Body of pancreas (tissue), 4 donors: ENCODE data around the gene LRWD1. TPM values are rescaled to one million over a fixed set of nuclear protein-coding genes. Genes with fewer than 3 reads are reported as not detected.
A peak's percentile ranks its signal among the peaks of the same experiment; 100 is the strongest.
"Not testable (repeated sequence)": the region's sequence is repeated elsewhere in the genome, so short reads cannot be mapped to it uniquely, and the experiment has no call there.

Experiments
- ATAC-seq: fragments of 150-250 bp; one replicate; pipeline ENCODE4 v1.9.1; 2016
- DNase-seq, 4 donors: peaks; one replicate each; pipeline ENCODE4 v3.0.0-alpha.2; 2019
- H3K27ac ChIP-seq, 4 donors: fragments of 200-600 bp; sonication (generic); 1 replicate in 3 of 4; 2 replicates in 1 of 4; pipeline versions ENCODE4 v1.5.1 to v1.6.1; 2016 to 2019; ENCODE audit warnings: mild to moderate bottlenecking in 1 of 4, mixed read lengths in 1 of 4, moderate library complexity in 1 of 4
- H3K27me3 ChIP-seq, 2 donors: fragments of 200-600 bp; sonication (generic); one replicate each; pipeline ENCODE4 v1.6.0; 2016; ENCODE audit warnings: mild to moderate bottlenecking in 1 of 2
- H3K36me3 ChIP-seq, 2 donors: fragments of 200-600 bp; sonication (generic); replicated peaks in 1 of 2; 2 replicates each; pipeline ENCODE4 v1.5.1; 2016; ENCODE audit warnings: low read depth in 2 of 2; ENCODE audit not compliant: insufficient read depth in 1 of 2
- H3K4me1 ChIP-seq: fragments of 200-600 bp; sonication (generic); one replicate; pipeline ENCODE4 v1.6.0; 2016
- H3K4me3 ChIP-seq, 2 donors: fragments of 200-600 bp; sonication (generic); 1 replicate in 1 of 2; 2 replicates in 1 of 2; pipeline ENCODE4 v1.5.1; 2016 to 2019
- H3K9me3 ChIP-seq, 3 donors: fragments of 200-600 bp; sonication (generic); 1 replicate in 2 of 3; 2 replicates in 1 of 3; pipeline ENCODE4 v1.5.1; 2016
- WGBS, 2 donors: methylation state at CpG; one replicate each; pipeline ENCODE4 v1.1.5; 2017; 5-methylcytosine and 5-hydroxymethylcytosine counted together
- intact Hi-C: fragments of 100-400 bp; cut with DNase I; formaldehyde crosslinking; loops from one replicate; pipeline ENCODE4 v1.15.1; 2023
- microRNA-seq, 2 donors: library from miRNA; unstranded; fragments of <30 nt; microRNA quantifications; one replicate each; pipeline ENCODE4, GENCODE V29; 2016; ENCODE audit warnings: borderline number of aligned reads in 2 of 2, borderline replicate concordance in 2 of 2
- total RNA-seq, 2 donors: library from RNA; depleted of rRNA; stranded (reverse); fragments of >200 nt; gene quantifications; one replicate each; pipeline ENCODE4 v1.1.0, GENCODE V29; 2016

Gene LRWD1
- total RNA-seq, 2 donors from 2014 or later = 13.7 to 27.4 TPM

DNA sequence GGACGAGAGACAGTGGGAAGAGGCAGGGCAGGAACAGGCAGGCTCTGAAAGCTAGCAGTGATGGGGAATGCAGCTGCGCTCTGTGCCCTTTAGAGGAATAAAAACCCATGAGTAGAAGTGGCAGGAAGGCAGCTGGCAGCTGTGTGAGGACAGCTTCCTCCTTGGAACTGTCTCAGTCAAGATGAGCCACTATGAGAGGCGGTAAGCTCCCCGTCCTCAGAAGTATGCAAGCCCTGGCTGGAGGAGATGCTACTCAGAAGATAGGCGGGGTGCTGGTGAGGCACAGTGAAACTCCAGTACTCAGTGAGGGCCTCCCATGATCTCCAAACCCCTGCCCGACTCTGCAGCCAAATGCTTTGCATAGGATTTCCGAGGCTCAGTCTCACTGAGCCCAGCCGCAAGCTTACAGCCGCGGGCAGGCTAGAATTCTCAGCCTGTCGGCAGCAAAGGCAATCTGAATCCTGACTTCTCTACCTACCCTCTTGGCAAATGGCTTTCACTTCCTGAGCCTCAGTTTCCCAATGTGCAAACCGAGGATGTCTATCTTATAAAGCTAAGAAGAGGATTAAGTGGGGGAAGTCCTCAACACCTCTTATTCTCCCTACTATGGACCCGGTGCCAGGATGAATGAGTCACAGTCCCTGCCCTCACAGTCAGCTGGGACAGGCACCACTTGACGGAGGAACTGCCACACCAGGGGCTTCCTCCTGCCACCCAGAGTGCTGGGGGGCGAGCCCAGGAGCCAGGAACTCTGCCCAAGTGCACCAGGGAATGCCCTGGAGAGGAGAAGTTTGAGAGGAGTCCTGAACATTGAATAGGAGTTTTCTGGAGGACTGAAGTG, 50.3 kb downstream of the LRWD1 start:
- peak in 1 of 4 donors; percentile 2 for DNase-seq
- H3K27ac ChIP-seq, H3K9me3 ChIP-seq, H3K27me3 ChIP-seq, H3K36me3 ChIP-seq, ATAC-seq, H3K4me3 ChIP-seq, intact Hi-C loops, H3K4me1 ChIP-seq: not testable (repeated sequence)
- 83% methylated on average over 2 of the region's 15 CpGs; no CpG with 5 or more reads in 1 of the 2 donors for WGBS, 2 donors

DNA sequence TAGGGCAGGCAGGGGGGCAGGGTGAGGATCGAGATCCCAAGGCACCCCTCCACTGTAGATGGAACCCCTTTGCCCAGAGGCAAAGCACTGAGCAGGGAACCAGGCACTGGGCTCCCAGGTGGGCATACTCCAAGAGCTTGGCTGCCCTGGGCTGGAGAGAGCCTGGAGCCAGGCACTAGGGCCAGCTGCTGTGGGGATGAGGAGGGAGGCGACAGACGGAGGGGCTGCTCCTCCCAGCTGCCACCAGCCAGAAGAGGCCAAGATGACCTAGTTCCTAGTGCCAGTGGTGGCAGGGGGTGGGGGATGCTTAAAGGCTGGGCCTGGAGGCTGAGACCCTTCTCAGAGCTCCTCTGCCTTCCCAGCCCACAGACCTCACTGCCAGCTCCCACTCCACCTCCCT, 51.1 kb downstream of the LRWD1 start:
- intact Hi-C loops, H3K4me3 ChIP-seq, H3K4me1 ChIP-seq, H3K9me3 ChIP-seq, H3K27ac ChIP-seq, H3K36me3 ChIP-seq, ATAC-seq, H3K27me3 ChIP-seq, DNase-seq: not testable (repeated sequence)
- WGBS, 2 donors = no CpG with 5 or more reads among the region's 3 CpGs

DNA sequence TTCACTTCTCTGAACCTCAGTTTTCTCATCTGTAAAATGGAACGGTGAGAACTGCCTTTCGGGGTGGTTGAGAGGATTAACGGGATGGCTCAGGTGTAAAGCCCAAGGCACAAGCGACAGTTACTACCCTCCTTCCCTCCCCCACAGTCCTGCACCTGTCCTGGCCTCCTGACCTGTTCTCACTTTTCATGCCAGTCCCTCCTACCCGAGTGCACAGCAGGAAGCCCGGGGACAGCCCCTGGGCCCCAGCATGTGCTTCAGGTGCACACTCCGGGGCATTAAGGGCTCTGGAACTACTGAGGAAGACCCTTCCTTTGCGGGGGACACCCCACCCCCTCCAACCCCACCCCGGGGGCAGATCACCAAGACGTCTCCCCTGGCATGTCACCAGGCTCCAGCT, 52.2 kb downstream of the LRWD1 start:
- H3K9me3 ChIP-seq, ATAC-seq, H3K27me3 ChIP-seq, H3K27ac ChIP-seq, H3K4me3 ChIP-seq, H3K36me3 ChIP-seq, H3K4me1 ChIP-seq, intact Hi-C loops, DNase-seq: not testable (repeated sequence)
- WGBS, 2 donors = no CpG with 5 or more reads among the region's 10 CpGs

- H3K4me3 ChIP-seq, H3K36me3 ChIP-seq, H3K27ac ChIP-seq, intact Hi-C loops, H3K27me3 ChIP-seq, H3K9me3 ChIP-seq, H3K4me1 ChIP-seq: not testable (repeated sequence)
- peak in 2 of 4 donors; percentile 9 to 14 for DNase-seq
- peak; percentile 98 for ATAC-seq
- WGBS, 2 donors = no CpG with 5 or more reads among the region's 61 CpGs
Measured at GRCh38 chr7:102517550-102518147, 52.9 kb downstream of the LRWD1 start, which contains the start of gene RASA4B. TSS of gene RASA4B (minus strand) at chr7:102517777. CDS start at chr7:102517710, 67 bp downstream.

GRCh38 chr7:102520797-102521196, 56.0 kb downstream of the LRWD1 start:
- H3K36me3 ChIP-seq, H3K9me3 ChIP-seq, ATAC-seq, H3K4me3 ChIP-seq, H3K27me3 ChIP-seq, intact Hi-C loops, H3K27ac ChIP-seq, H3K4me1 ChIP-seq, DNase-seq: not testable (repeated sequence)
- 89% methylated on average over 4 of the region's 5 CpGs; no CpG with 5 or more reads in 1 of the 2 donors for WGBS, 2 donors

Small RNAs within 50 kb of the gene (microRNA-seq; reads per million reads assigned to microRNA genes)
- gene MIR4467 = 1.4 to 2.7 reads per million in 2 donors
- gene MIR5090 = 1.4 to 1.8 reads per million in 2 donors

Other genes starting within 250 kb of the LRWD1 start
- gene SH2B2, start 178.1 kb upstream of the LRWD1 start, total RNA-seq = 1 to 10 TPM; 1.0 to 6.3 TPM
- gene SPDYE6, start 108.5 kb upstream of the LRWD1 start, total RNA-seq = not detected
- 10 to 100 TPM; 25.2 to 40.2 TPM for gene PRKRIP1, start 68.6 kb upstream of the LRWD1 start, total RNA-seq
- gene ORAI2, start 31.4 kb upstream of the LRWD1 start, total RNA-seq = 10 to 100 TPM; 11.7 to 20.8 TPM
- gene ALKBH4, start 121 bp upstream of the LRWD1 start, total RNA-seq = 10 to 100 TPM; 15.6 to 60.3 TPM
- 10 to 100 TPM in 1 of 2 donors, 1 to 10 TPM in 1; 6.6 to 12.5 TPM for gene POLR2J, start 13.9 kb downstream of the LRWD1 start, total RNA-seq
- 10 to 100 TPM in 1 of 2 donors, 1 to 10 TPM in 1; 5.3 to 12.5 TPM for gene RASA4B, start 52.8 kb downstream of the LRWD1 start, total RNA-seq
- 10 to 100 TPM in 1 of 2 donors, 1 to 10 TPM in 1; 7.5 to 20.4 TPM for gene UPK3BL2, start 78.7 kb downstream of the LRWD1 start, total RNA-seq
- gene SPDYE2, start 86.2 kb downstream of the LRWD1 start, total RNA-seq = not detected
- gene POLR2J3, start 107.6 kb downstream of the LRWD1 start, total RNA-seq = 10 to 100 TPM; 25.1 to 26.7 TPM
- 10 to 100 TPM; 16.8 to 34.2 TPM for gene RASA4, start 151.8 kb downstream of the LRWD1 start, total RNA-seq
- 10 to 100 TPM; 11.7 to 36.6 TPM for gene UPK3BL1, start 177.8 kb downstream of the LRWD1 start, total RNA-seq
- gene SPDYE2B, start 185.3 kb downstream of the LRWD1 start, total RNA-seq = not detected
- 10 to 100 TPM in 1 of 2 donors, 1 to 10 TPM in 1; 4.2 to 12.5 TPM for gene POLR2J2, start 206.7 kb downstream of the LRWD1 start, total RNA-seq